PC-9 (cell line): ENCODE measurements around the gene SAMSN1.

Experiments
- EZH2 ChIP-seq: fragments of 200-600 bp; sonication (generic); IDR thresholded peaks from 2 replicates; pipeline ENCODE4 v1.8.0; 2017; ENCODE audit warnings: antibody characterized with exemption, low read depth
- TF ChIP-seq, protein P1 (sequence below): fragments of 200-600 bp; sonication (generic); conservative IDR thresholded peaks from 2 replicates; pipeline ENCODE4 v1.6.1; 2017; ENCODE audit warnings: mixed run types, antibody characterized with exemption, mild to moderate bottlenecking, moderate library complexity

DNA sequence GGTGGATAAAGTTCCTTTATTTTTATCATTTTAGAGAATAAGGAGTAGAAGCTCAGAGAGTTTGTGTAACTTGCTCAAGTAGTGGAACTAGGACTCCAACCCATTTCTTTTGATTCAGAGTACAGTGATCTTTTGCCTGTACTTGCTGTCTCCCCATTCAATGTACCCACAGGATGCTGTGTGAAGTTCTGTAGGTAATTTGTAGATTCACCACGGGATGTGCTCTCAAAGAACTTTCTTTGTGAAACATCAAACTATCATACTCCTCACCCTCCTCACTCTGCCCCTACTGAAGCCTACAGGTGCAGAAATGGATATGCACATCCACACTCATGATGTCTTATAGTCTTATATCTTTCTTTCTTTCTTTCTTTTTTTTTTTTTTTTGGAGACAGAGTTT is 97.3 kb downstream of the SAMSN1 start:
- TF ChIP-seq, protein P1, sequence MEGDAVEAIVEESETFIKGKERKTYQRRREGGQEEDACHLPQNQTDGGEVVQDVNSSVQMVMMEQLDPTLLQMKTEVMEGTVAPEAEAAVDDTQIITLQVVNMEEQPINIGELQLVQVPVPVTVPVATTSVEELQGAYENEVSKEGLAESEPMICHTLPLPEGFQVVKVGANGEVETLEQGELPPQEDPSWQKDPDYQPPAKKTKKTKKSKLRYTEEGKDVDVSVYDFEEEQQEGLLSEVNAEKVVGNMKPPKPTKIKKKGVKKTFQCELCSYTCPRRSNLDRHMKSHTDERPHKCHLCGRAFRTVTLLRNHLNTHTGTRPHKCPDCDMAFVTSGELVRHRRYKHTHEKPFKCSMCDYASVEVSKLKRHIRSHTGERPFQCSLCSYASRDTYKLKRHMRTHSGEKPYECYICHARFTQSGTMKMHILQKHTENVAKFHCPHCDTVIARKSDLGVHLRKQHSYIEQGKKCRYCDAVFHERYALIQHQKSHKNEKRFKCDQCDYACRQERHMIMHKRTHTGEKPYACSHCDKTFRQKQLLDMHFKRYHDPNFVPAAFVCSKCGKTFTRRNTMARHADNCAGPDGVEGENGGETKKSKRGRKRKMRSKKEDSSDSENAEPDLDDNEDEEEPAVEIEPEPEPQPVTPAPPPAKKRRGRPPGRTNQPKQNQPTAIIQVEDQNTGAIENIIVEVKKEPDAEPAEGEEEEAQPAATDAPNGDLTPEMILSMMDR: no peak
- no peak for TF ChIP-seq EZH2
